ENCODE data around the gene KLHL35.

Gene KLHL35

GRCh38 chr11:75432911-75433321 is at the start of gene KLHL35:
Gene KLHL35, minus strand, starts transcription at chr11:75433203. Its CDS starts 2,574 bp downstream, at chr11:75430629.
- TF ChIP-seq CTCF (IDR thresholded peaks at IDR 0.05; ENCODE audit: low read depth, low read length), result no peak
- H3K4me3 ChIP-seq (replicated peaks in 1 of 2; ENCODE audit: low read depth in 2 of 2, low read length in 2 of 2), result no peak within 1 kb of the TSS
- no peak for DNase-seq (ENCODE audit: low read depth in 2 of 2)

GRCh38 chr11:75481922-75482606 is 49.1 kb upstream of the KLHL35 start:
- no peak for TF ChIP-seq CTCF (IDR thresholded peaks at IDR 0.05; ENCODE audit: low read depth, low read length)
- no peak overlapping the region for H3K4me3 ChIP-seq (replicated peaks in 1 of 2; ENCODE audit: low read depth in 2 of 2, low read length in 2 of 2)
- no peak for DNase-seq (ENCODE audit: low read depth in 2 of 2)

- TF ChIP-seq CTCF (IDR thresholded peaks at IDR 0.05; ENCODE audit: low read depth, low read length), result no peak
- H3K4me3 ChIP-seq (replicated peaks in 1 of 2; ENCODE audit: low read depth in 2 of 2, low read length in 2 of 2), result no peak overlapping the region
- DNase-seq (ENCODE audit: low read depth in 2 of 2), result no peak
Measured at GRCh38 chr11:75481223-75481921, 48.4 kb upstream of the KLHL35 start.

- TF ChIP-seq CTCF (IDR thresholded peaks at IDR 0.05; ENCODE audit: low read depth, low read length), result no peak
- no peak for DNase-seq (ENCODE audit: low read depth in 2 of 2)
- no peak overlapping the region for H3K4me3 ChIP-seq (replicated peaks in 1 of 2; ENCODE audit: low read depth in 2 of 2, low read length in 2 of 2)
Measured at GRCh38 chr11:75480185-75481175, 47.5 kb upstream of the KLHL35 start.

- H3K4me3 ChIP-seq (replicated peaks in 1 of 2; ENCODE audit: low read depth in 2 of 2, low read length in 2 of 2), result no peak overlapping the region
- no peak for DNase-seq (ENCODE audit: low read depth in 2 of 2)
- no peak for TF ChIP-seq CTCF (IDR thresholded peaks at IDR 0.05; ENCODE audit: low read depth, low read length)
Measured at GRCh38 chr11:75479597-75480145, 46.7 kb upstream of the KLHL35 start.

Data from cardiac fibroblast (primary cell).